Measurements from ENCODE around the gene EPN2.
"Not testable (repeated sequence)": the region's sequence is repeated elsewhere in the genome, so short reads cannot be mapped to it uniquely, and the experiment has no call there.

The EPN2 gene

GRCh38 chr17:19218914-19219313 is 18.3 kb upstream of the EPN2 start:
- H3K9ac ChIP-seq; H3K79me2 ChIP-seq; H3K9me3 ChIP-seq (ENCODE audit: control insufficient read depth, low read length); H3K4me3 ChIP-seq (ENCODE audit: low read depth, low read length); H3K4me2 ChIP-seq (ENCODE audit: low read length); H3K4me1 ChIP-seq; H3K36me3 ChIP-seq (ENCODE audit: control insufficient read depth, insufficient read depth, low read length); H3K27me3 ChIP-seq (ENCODE audit: control insufficient read depth, insufficient read depth, low read length); H3K27ac ChIP-seq; H2AFZ ChIP-seq: not testable (repeated sequence)

DNA sequence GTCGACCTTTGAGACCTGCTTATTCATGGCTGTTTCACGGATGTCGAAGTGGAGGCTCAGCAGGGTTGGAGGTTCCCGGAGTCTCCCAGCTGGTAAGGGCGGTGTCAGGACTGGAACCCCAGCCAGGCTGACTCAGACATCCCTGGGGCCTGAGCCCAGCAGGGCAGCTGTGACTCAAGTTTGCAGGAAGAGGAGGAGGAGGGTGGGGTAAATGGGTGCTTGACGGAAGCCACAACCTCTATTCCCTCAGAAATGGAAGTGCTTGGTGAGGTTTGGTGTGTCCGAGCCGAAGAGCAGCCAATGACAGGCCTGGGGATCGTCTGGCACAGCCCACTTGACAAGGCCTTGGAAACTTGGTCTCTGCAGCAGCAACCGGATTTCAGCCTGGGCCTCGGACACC is 17.8 kb upstream of the EPN2 start:
- H3K4me1 ChIP-seq; H3K27ac ChIP-seq; H3K9ac ChIP-seq; H3K4me3 ChIP-seq (ENCODE audit: low read depth, low read length); H2AFZ ChIP-seq; H3K27me3 ChIP-seq (ENCODE audit: control insufficient read depth, insufficient read depth, low read length); H3K79me2 ChIP-seq; H3K36me3 ChIP-seq (ENCODE audit: control insufficient read depth, insufficient read depth, low read length); H3K4me2 ChIP-seq (ENCODE audit: low read length); H3K9me3 ChIP-seq (ENCODE audit: control insufficient read depth, low read length): not testable (repeated sequence)

DNA sequence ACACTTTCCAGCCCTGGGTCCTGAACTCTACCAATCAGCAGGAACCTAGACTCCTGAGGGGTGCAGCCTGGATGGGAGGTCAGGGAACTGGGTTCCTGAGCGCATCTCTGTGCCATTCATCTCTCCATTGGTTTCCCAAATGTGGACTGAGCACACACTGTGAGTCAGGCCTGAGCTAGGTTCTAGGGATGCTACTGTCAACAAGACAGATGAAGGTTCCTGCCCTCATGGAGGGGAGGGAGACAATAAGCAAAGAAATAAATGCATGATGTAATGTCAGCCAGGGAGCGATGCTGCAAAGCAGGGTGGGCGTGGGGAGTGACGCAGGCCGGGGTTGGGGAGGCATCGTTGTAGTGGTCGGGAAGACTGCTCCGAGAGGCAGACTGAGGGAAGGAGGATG is 17.0 kb upstream of the EPN2 start:
- not testable (repeated sequence) for H3K9me3 ChIP-seq (ENCODE audit: control insufficient read depth, low read length); H3K4me3 ChIP-seq (ENCODE audit: low read depth, low read length); H3K27ac ChIP-seq; H3K79me2 ChIP-seq; H2AFZ ChIP-seq; H3K36me3 ChIP-seq (ENCODE audit: control insufficient read depth, insufficient read depth, low read length); H3K4me2 ChIP-seq (ENCODE audit: low read length); H3K4me1 ChIP-seq; H3K9ac ChIP-seq; H3K27me3 ChIP-seq (ENCODE audit: control insufficient read depth, insufficient read depth, low read length)

- not testable (repeated sequence) for H3K4me3 ChIP-seq (ENCODE audit: low read depth, low read length); H3K36me3 ChIP-seq (ENCODE audit: control insufficient read depth, insufficient read depth, low read length); H3K27me3 ChIP-seq (ENCODE audit: control insufficient read depth, insufficient read depth, low read length); H3K4me2 ChIP-seq (ENCODE audit: low read length); H3K9ac ChIP-seq; H3K9me3 ChIP-seq (ENCODE audit: control insufficient read depth, low read length); H3K4me1 ChIP-seq; H3K79me2 ChIP-seq; H3K27ac ChIP-seq; H2AFZ ChIP-seq
Measured at GRCh38 chr17:19226610-19227588, 10.3 kb upstream of the EPN2 start.

GRCh38 chr17:19234676-19235075 is 2.5 kb upstream of the EPN2 start:
- H3K27ac ChIP-seq; H3K4me3 ChIP-seq (ENCODE audit: low read depth, low read length); H3K9ac ChIP-seq; H3K27me3 ChIP-seq (ENCODE audit: control insufficient read depth, insufficient read depth, low read length); H3K36me3 ChIP-seq (ENCODE audit: control insufficient read depth, insufficient read depth, low read length); H3K9me3 ChIP-seq (ENCODE audit: control insufficient read depth, low read length); H3K4me2 ChIP-seq (ENCODE audit: low read length); H2AFZ ChIP-seq: not testable (repeated sequence)
- Histone ChIP-seq H3K79me2 (peaks cover 12% of the 10 kb centered on the region), H3K4me1 (peaks cover 10% of the 10 kb centered on the region)

- Histone ChIP-seq H3K4me1 (peaks cover 11% of the 10 kb centered on the region), H3K79me2 (peaks cover 25% of the 10 kb centered on the region)
- not testable (repeated sequence) for H3K4me2 ChIP-seq (ENCODE audit: low read length); H3K9ac ChIP-seq; H3K27ac ChIP-seq; H3K9me3 ChIP-seq (ENCODE audit: control insufficient read depth, low read length); H2AFZ ChIP-seq; H3K36me3 ChIP-seq (ENCODE audit: control insufficient read depth, insufficient read depth, low read length); H3K27me3 ChIP-seq (ENCODE audit: control insufficient read depth, insufficient read depth, low read length); H3K4me3 ChIP-seq (ENCODE audit: low read depth, low read length)
Measured at GRCh38 chr17:19236351-19237138, 621 bp upstream of the EPN2 start.

- Histone ChIP-seq H3K27ac (peak overlapping the region; percentile 55), H2AFZ (peak overlapping the region; percentile 78), H3K4me3 (ENCODE audit: low read depth, low read length) (peak overlapping the region; percentile 78), H3K79me2 (peaks cover 31% of the 10 kb centered on the region), H3K4me2 (ENCODE audit: low read length) (peak overlapping the region; percentile 88), H3K36me3 (ENCODE audit: control insufficient read depth, insufficient read depth, low read length) (no peaks in the 10 kb centered on the region), H3K27me3 (ENCODE audit: control insufficient read depth, insufficient read depth, low read length) (no peaks in the 10 kb centered on the region), H3K9me3 (ENCODE audit: control insufficient read depth, low read length) (no peaks in the 10 kb centered on the region), H3K4me1 (peaks cover 11% of the 10 kb centered on the region), H3K9ac (peak overlapping the region; percentile 78)
- TF ChIP-seq, protein P1, sequence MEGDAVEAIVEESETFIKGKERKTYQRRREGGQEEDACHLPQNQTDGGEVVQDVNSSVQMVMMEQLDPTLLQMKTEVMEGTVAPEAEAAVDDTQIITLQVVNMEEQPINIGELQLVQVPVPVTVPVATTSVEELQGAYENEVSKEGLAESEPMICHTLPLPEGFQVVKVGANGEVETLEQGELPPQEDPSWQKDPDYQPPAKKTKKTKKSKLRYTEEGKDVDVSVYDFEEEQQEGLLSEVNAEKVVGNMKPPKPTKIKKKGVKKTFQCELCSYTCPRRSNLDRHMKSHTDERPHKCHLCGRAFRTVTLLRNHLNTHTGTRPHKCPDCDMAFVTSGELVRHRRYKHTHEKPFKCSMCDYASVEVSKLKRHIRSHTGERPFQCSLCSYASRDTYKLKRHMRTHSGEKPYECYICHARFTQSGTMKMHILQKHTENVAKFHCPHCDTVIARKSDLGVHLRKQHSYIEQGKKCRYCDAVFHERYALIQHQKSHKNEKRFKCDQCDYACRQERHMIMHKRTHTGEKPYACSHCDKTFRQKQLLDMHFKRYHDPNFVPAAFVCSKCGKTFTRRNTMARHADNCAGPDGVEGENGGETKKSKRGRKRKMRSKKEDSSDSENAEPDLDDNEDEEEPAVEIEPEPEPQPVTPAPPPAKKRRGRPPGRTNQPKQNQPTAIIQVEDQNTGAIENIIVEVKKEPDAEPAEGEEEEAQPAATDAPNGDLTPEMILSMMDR (IDR thresholded peaks at IDR 0.05), result peak; percentile 39
Measured at GRCh38 chr17:19237389-19238166, 412 bp downstream of the EPN2 start.

All from parathyroid adenoma (tissue), 2 donors.